Neutrophil (primary cell): ENCODE measurements around the gene GNAI1.

ENCODE experiments used
- H3K27ac ChIP-seq: fragments of 200-600 bp; sonication (generic); 2 replicates; pipeline ENCODE4 v1.5.1; 2016; ENCODE audit warnings: mild to moderate bottlenecking, moderate library complexity
- H3K27me3 ChIP-seq: fragments of 200-600 bp; sonication (generic); 2 replicates; pipeline ENCODE4 v1.6.0; 2016; ENCODE audit warnings: mild to moderate bottlenecking
- H3K36me3 ChIP-seq: fragments of 200-600 bp; sonication (generic); 2 replicates; pipeline ENCODE4 v1.5.1; 2017
- H3K4me1 ChIP-seq, 2 experiments: fragments of 200-600 bp in 1 of 2; sonication (generic) in 1 of 2; 1 replicate in 1 of 2; 2 replicates in 1 of 2; pipeline versions ENCODE4 v1.5.1 to v1.6.1; 2013 to 2016; ENCODE audit warnings: low read depth in 1 of 2, low read length in 1 of 2, mild to moderate bottlenecking in 1 of 2, moderate library complexity in 1 of 2; ENCODE audit not compliant: control insufficient read depth in 1 of 2, insufficient read depth in 1 of 2
- H3K4me3 ChIP-seq, 2 experiments: fragments of 200-600 bp in 1 of 2; sonication (generic) in 1 of 2; 1 replicate in 1 of 2; 2 replicates in 1 of 2; pipeline ENCODE4 v1.5.1; 2013 to 2016; ENCODE audit warnings: low read depth in 1 of 2, low read length in 1 of 2, mild to moderate bottlenecking in 1 of 2, moderate library complexity in 1 of 2
- H3K9me3 ChIP-seq: fragments of 200-600 bp; sonication (generic); 2 replicates; pipeline ENCODE4 v1.5.1; 2016
- TF ChIP-seq, protein P1 (sequence below): fragments of 200-600 bp; sonication (generic); IDR thresholded peaks from 2 replicates; pipeline ENCODE4 v1.5.1; 2016; ENCODE audit warnings: antibody characterized with exemption

GNAI1 gene

DNA sequence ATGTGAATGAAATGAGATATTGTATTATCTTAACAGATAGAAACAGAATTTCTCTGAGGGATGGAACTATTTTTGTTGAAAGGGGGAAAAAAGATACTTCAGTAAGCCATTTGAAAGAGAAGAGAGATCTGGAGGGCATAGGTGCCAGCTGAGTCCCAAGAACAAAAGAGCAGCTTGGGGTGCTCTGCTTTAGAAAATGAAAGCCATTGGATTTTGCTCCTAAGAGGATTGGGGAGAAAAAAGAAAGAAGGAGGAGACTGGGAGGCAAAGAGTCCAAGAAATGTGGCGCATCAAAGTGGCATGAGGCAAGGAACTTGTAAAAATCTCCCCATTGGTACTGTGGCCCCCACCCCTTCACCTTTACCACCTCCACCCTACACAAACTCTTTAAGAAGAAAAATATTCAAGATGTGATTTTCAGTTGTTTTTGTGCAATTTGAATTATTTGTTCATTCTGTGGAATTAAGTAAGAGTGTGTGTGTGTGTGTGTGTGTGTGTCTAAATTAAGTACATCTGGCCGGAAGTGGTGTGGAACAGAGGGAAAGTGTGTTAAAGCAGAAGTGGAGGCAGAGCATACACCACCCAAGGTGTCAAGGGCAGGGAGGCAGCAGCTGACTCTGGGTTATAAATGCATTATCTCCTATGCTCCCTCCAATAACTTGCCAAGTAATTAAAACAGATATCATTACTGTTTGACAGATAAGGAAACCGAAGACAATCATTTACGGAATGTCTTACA lies 9.9 kb upstream of the GNAI1 start:
- no peak overlapping the region for H3K4me3 ChIP-seq
- H3K27me3 ChIP-seq: no peaks in the 10 kb centered on the region
- TF ChIP-seq, protein P1, sequence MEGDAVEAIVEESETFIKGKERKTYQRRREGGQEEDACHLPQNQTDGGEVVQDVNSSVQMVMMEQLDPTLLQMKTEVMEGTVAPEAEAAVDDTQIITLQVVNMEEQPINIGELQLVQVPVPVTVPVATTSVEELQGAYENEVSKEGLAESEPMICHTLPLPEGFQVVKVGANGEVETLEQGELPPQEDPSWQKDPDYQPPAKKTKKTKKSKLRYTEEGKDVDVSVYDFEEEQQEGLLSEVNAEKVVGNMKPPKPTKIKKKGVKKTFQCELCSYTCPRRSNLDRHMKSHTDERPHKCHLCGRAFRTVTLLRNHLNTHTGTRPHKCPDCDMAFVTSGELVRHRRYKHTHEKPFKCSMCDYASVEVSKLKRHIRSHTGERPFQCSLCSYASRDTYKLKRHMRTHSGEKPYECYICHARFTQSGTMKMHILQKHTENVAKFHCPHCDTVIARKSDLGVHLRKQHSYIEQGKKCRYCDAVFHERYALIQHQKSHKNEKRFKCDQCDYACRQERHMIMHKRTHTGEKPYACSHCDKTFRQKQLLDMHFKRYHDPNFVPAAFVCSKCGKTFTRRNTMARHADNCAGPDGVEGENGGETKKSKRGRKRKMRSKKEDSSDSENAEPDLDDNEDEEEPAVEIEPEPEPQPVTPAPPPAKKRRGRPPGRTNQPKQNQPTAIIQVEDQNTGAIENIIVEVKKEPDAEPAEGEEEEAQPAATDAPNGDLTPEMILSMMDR: no peak
- no peaks in the 10 kb centered on the region for H3K9me3 ChIP-seq
- no peaks in the 10 kb centered on the region for H3K36me3 ChIP-seq
- H3K4me1 ChIP-seq: peaks cover 0 to 17% of the 10 kb centered on the region in 2 experiments
- H3K27ac ChIP-seq: no peak overlapping the region

DNA sequence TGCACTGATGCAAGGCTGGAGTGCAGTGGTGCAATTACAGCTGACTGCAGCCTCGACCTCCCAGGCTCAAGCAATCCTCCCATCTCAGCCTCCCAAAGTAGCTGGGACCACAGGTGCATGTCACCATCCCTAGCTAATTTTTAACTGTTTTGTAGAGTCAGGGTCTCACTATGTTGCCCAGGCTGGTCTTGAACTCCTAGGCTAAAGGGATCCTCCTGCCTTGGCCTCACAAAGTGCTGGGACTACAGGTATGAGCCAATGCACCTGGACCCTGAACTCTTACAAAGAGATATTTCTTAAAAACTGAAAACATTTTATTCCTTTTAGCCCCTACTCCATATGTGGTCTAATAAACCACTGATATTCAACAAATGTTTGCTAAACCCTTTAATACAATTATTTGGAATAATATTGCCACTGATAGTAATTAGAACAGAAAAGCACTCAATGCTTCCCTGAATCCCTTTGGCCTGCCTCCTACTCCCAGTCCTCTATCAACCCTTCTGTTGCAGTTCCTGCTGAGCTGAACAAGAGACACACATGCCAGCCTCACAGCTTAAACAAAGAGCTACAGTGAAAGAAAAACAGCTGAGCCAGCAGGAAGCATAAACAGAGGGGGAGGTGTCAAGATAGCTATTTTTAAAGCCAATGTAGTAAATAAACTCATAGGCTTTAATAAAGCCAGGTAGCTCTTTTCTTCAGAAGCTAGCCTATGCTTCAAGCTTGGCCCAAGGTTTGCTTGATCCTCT lies 7.0 kb upstream of the GNAI1 start:
- H3K27me3 ChIP-seq: peaks cover 5% of the 10 kb centered on the region
- no peaks in the 10 kb centered on the region for H3K36me3 ChIP-seq
- H3K4me3 ChIP-seq: no peak overlapping the region
- H3K27ac ChIP-seq: no peak overlapping the region
- peaks cover 0 to 17% of the 10 kb centered on the region in 2 experiments for H3K4me1 ChIP-seq
- TF ChIP-seq, protein P1: no peak
- H3K9me3 ChIP-seq: no peaks in the 10 kb centered on the region

DNA sequence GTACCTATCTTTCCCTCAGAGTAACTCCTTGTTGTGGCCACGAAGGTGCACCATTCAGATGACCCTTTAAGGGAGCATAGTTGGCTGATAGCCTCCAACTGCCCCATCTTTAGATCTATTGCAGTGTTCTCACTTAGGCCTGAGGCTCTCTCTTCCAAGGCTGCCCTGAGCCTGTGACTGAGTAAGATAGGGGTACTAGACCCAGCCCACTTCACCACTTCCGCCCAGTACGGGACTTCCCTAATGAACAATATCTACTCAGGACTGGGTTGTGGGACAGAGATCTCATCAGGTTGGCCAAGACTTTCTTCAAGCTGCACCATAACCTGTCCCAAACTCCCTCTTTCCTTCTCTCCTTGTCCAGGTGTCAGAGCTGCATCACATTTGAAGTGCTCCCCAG lies 5.7 kb upstream of the GNAI1 start:
- no peak overlapping the region for H3K27ac ChIP-seq

DNA sequence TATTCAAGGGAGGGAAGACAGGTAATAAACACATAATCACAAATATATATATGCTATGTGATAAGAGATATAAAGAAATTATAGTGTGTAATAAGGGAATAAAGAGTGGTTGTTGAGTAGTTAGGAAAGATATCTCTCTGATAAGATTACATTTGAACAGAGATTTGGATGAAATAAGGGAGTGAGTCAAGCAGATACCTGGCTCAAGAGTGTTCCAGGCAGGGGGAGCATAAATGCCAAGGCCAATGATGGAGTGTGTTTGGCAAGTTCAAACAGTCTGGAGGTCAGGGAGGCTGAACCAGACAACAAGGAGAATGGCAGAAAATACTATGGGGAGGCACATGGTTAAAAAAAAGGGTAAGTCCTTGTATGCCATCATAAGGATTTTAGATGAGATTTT lies 4.8 kb upstream of the GNAI1 start:
- TF ChIP-seq, protein P1: no peak
- H3K4me3 ChIP-seq: no peak overlapping the region
- H3K36me3 ChIP-seq: no peaks in the 10 kb centered on the region
- H3K9me3 ChIP-seq: no peaks in the 10 kb centered on the region
- H3K4me1 ChIP-seq: peaks cover 3 to 19% of the 10 kb centered on the region in 2 experiments
- no peak overlapping the region for H3K27ac ChIP-seq
- H3K27me3 ChIP-seq: peaks cover 27% of the 10 kb centered on the region

More for the DNA sequence above, 5.7 kb upstream of the GNAI1 start:
- Histone ChIP-seq H3K36me3 (no peaks in the 10 kb centered on the region), H3K4me3 (no peak overlapping the region), H3K27me3 (peaks cover 18% of the 10 kb centered on the region), H3K4me1 (peaks cover 0 to 17% of the 10 kb centered on the region in 2 experiments), H3K9me3 (no peaks in the 10 kb centered on the region)
- TF ChIP-seq, protein P1: no peak

DNA sequence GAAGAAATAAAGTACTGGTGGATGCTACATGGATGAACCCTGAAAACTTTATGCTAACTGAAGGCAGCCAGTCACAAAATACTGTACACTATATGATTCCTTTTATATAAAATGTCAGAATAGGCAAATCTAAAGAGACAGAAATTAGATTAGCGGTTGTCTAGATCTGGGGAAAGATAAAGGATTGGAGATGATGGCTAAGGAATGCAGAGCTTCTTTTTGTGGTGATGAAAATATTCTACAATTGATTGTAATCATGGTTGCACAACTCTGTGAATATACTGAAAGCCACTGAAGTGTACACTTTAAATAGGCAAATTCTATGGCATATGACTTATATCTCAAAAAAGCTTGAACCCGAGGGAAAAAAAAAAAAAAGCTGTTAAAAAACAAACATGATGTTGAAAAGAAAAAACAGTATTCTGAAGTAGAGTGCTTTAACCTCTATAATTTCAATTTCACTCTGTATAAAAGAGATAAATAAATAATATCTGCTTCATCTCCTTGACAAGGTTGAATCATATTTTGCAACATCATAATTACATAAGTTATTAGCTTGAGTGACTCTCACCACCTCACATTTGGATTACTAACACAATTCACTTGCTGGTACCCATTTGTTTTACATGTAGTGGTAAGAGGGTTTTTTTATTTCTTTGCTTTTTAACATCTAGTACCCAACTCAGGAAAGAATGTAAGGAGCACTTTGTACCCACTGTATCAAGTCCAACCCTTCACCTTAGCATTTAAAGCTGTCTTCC lies 2.8 kb upstream of the GNAI1 start:
- H3K9me3 ChIP-seq: no peaks in the 10 kb centered on the region
- H3K4me3 ChIP-seq: no peak overlapping the region
- TF ChIP-seq, protein P1: no peak
- H3K4me1 ChIP-seq: peaks cover 10 to 28% of the 10 kb centered on the region in 2 experiments
- peaks cover 48% of the 10 kb centered on the region for H3K27me3 ChIP-seq
- H3K27ac ChIP-seq: no peak overlapping the region
- no peaks in the 10 kb centered on the region for H3K36me3 ChIP-seq
